HepG2 (cell line): ENCODE measurements around the gene COPS8. TPM values are rescaled to one million over a fixed set of nuclear protein-coding genes. Genes with fewer than 3 reads are reported as not detected.

Source experiments
- ATAC-seq: fragments of 200-7000 bp; cut with Tn5 transposase; 3 replicates; pipeline ENCODE4 v1.9.1; 2020; ENCODE audit warnings: mild to moderate bottlenecking, moderate library complexity
- BruUV-seq: library from RNA; stranded (reverse); fragments of 400-500 nt; replicated peaks from 2 replicates; lab custom pipeline; 2021; lab: Mats Ljungman, UMichigan
- CTCF ChIA-PET: fragments of 300-600 bp; formaldehyde crosslinking; extraction: SDS; loops from one replicate; lab custom pipeline; 2021; ENCODE audit warnings: low total read pairs, inconsistent platforms, low intra/inter-chr PET ratio; lab: Yijun Ruan, JAX
- POLR2A ChIA-PET: fragments of 350-600 bp; sonication (Branson Sonifier 250); formaldehyde crosslinking; loops from one replicate; lab custom pipeline; 2020; ENCODE audit warnings: antibody characterized with exemption, inconsistent platforms; lab: Yijun Ruan, JAX
- DNase-seq: peaks from one replicate; pipeline ENCODE4 v3.0.0-alpha.2; 2015; ENCODE audit warnings: low spot score
- FAIRE-seq: peaks from 3 replicates; lab custom pipeline; 2011; peaks lifted over from hg19 to GRCh38; lab: Jason Lieb, UNC
- H2AFZ ChIP-seq: one replicate; pipeline ENCODE4 v1.6.1; 2011; ENCODE audit warnings: low read length, inconsistent platforms
- H3K27ac ChIP-seq: fragments of 300-600 bp; 3 replicates; pipeline ENCODE4 v1.8.0; 2011; ENCODE audit warnings: mixed run types, mild to moderate bottlenecking, mixed read lengths, low read length, inconsistent platforms; ENCODE audit not compliant: insufficient read depth; ENCODE audit errors: extremely low read length
- H3K27me3 ChIP-seq, 2 experiments: fragments of 200-600 bp in 1 of 2; 2 replicates in 1 of 2; 3 replicates in 1 of 2; pipeline versions ENCODE4 v1.6.0 to v1.8.0; 2011; ENCODE audit warnings: low read length in 2 of 2, mild to moderate bottlenecking in 2 of 2, moderate library complexity in 2 of 2, inconsistent platforms in 1 of 2; ENCODE audit not compliant: insufficient read depth in 2 of 2, control insufficient read depth in 1 of 2
- H3K36me3 ChIP-seq, 2 experiments: fragments of 200-600 bp in 1 of 2; replicated peaks in 1 of 2; 2 replicates in 1 of 2; 3 replicates in 1 of 2; pipeline versions ENCODE4 v1.5.1 to v1.8.0; 2011; ENCODE audit warnings: low read length in 2 of 2, inconsistent platforms in 1 of 2; ENCODE audit not compliant: insufficient read depth in 2 of 2, control insufficient read depth in 1 of 2
- H3K4me1 ChIP-seq: 2 replicates; pipeline ENCODE4 v1.5.1; 2012; ENCODE audit warnings: low read length, inconsistent platforms; ENCODE audit not compliant: insufficient read depth
- H3K4me2 ChIP-seq: 2 replicates; pipeline ENCODE4 v1.6.0; 2011; ENCODE audit warnings: low read depth, low read length, inconsistent platforms
- H3K4me3 ChIP-seq, 3 experiments: fragments of 200-600 bp in 1 of 3; sonication (generic), shearing (Covaris generic) in 1 of 3; replicated peaks in 1 of 3; 2 replicates each; pipeline ENCODE4 v1.5.1; 2011 to 2016; ENCODE audit warnings: low read length in 3 of 3, inconsistent platforms in 2 of 3, low read depth in 2 of 3, mild to moderate bottlenecking in 2 of 3, control low read depth in 1 of 3, mixed read lengths in 1 of 3; ENCODE audit not compliant: insufficient read depth in 1 of 3
- H3K79me2 ChIP-seq: one replicate; pipeline ENCODE4 v1.6.1; 2011; ENCODE audit warnings: low read length, inconsistent platforms; ENCODE audit not compliant: insufficient read depth
- H3K9ac ChIP-seq: 2 replicates; pipeline ENCODE4 v1.6.0; 2011; ENCODE audit warnings: mild to moderate bottlenecking, low read depth, low read length, inconsistent platforms; ENCODE audit not compliant: insufficient read depth
- H3K9me3 ChIP-seq: 2 replicates; pipeline ENCODE4 v1.5.1; 2012; ENCODE audit warnings: mild to moderate bottlenecking, low read length
- H4K20me1 ChIP-seq: 2 replicates; pipeline ENCODE4 v1.6.0; 2011; ENCODE audit warnings: inconsistent platforms, mild to moderate bottlenecking, low read length, moderate library complexity; ENCODE audit not compliant: insufficient read depth
- DMTF1 ChIP-seq: sonication (generic); formaldehyde crosslinking; IDR thresholded peaks from 2 replicates; pipeline ENCODE4 v1.4.0; 2020; ENCODE audit warnings: mild to moderate bottlenecking, missing genetic modification reagents
- HMGXB3 ChIP-seq: sonication (generic); formaldehyde crosslinking; IDR thresholded peaks from 2 replicates; pipeline ENCODE4 v1.4.0; 2020; ENCODE audit warnings: missing genetic modification reagents, borderline replicate concordance
- TARDBP ChIP-seq: sonication (generic); formaldehyde crosslinking; IDR thresholded peaks from 2 replicates; pipeline ENCODE4 v1.8.0; 2022; ENCODE audit warnings: mild to moderate bottlenecking, missing genetic modification reagents
- ZFP91 ChIP-seq: sonication (generic); formaldehyde crosslinking; IDR thresholded peaks from 2 replicates; pipeline ENCODE4 v1.9.0; 2022; ENCODE audit warnings: missing genetic modification reagents, mild to moderate bottlenecking, borderline replicate concordance
- ZNF460 ChIP-seq: sonication (generic); formaldehyde crosslinking; IDR thresholded peaks from 2 replicates; pipeline ENCODE4 v1.5.1; 2020; ENCODE audit warnings: missing genetic modification reagents, mild to moderate bottlenecking, borderline replicate concordance
- WGBS: methylation state at CpG from one replicate; pipeline ENCODE4 v1.1.6; 2017; ENCODE audit warnings: low lambda C conversion rate; 5-methylcytosine and 5-hydroxymethylcytosine counted together
- in situ Hi-C: cut with HindIII; loops from 2 replicates; pipeline ENCODE4 v1.10.0; 2017; ENCODE audit warnings: low pct_unique_long_range_greater_than_20kb; ENCODE audit not compliant: extremely low pct_ligation_motif_present
- intact Hi-C: fragments of 100-400 bp; cut with micrococcal nuclease; formaldehyde crosslinking; loops from one replicate; pipeline ENCODE4 v1.10.0; 2022; ENCODE audit not compliant: unreplicated experiment
- polyA plus RNA-seq, 8 experiments: library from polyadenylated mRNA; depleted of rRNA in 3 of 8; stranded (reverse) in 7 of 8; unstranded in 1 of 8; fragments of >200 nt; fragmentation: Illumina TruSeq in 4 of 8; extraction: Trizol in 4 of 8; gene quantifications; 2 replicates each; pipeline versions ENCODE4 v1.2.1 to v1.2.3, GENCODE V29; 2011 to 2016; ENCODE audit warnings: low read depth in 4 of 8, missing spikeins in 1 of 8, mixed read lengths in 1 of 8; ENCODE audit not compliant: insufficient read depth in 1 of 8
- total RNA-seq, 5 experiments: library from RNA; depleted of rRNA; stranded (reverse); fragments of >200 nt; fragmentation: Illumina TruSeq; extraction: Trizol; gene quantifications; 2 replicates each; pipeline ENCODE4 v1.2.3, GENCODE V29; 2016; ENCODE audit warnings: low read depth in 1 of 5
- TF ChIP-seq, protein P1 (sequence below): sonication (generic); formaldehyde crosslinking; IDR thresholded peaks from 2 replicates; pipeline ENCODE4 v1.4.0; 2020; ENCODE audit warnings: missing genetic modification reagents, borderline replicate concordance

COPS8 gene
- total and polyA plus RNA-seq, 2 of the 13 experiments (the other 11 are each of a cell fraction or from before 2014, with no cell fraction given), result 86.3 to 96.6 TPM

DNA sequence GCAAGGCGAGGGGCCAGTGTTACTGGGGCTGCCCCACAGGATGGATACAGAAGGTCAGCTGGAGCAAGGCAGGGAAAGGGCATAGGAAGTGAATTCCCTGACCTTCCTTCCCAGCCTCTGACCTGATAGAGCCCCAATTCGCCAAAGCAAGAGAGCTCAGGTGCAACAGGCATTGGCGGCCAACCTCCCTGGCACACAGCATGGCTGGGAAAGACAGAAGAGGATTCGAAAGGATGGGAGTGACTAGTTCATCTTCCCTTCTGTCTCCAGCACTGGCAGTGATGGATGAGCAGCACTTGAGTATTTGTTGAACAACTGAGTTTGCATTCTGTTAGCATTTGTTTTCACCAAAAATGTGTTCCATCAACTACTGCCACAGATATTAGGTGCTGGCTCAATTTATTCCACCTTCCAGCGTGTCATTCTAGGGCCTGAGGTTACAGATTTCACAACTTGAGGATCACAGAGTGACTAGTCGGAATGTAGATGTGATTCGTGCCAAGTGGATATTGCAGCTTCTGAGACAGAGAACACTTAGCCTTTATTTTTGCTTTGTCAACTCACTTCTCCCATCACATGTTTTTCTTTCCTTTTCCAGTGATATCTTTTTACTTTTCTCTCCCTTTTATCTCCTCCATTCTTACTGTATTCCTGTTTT lies 6.2 kb downstream of the COPS8 start (continued):
- TF ChIP-seq, protein P1, sequence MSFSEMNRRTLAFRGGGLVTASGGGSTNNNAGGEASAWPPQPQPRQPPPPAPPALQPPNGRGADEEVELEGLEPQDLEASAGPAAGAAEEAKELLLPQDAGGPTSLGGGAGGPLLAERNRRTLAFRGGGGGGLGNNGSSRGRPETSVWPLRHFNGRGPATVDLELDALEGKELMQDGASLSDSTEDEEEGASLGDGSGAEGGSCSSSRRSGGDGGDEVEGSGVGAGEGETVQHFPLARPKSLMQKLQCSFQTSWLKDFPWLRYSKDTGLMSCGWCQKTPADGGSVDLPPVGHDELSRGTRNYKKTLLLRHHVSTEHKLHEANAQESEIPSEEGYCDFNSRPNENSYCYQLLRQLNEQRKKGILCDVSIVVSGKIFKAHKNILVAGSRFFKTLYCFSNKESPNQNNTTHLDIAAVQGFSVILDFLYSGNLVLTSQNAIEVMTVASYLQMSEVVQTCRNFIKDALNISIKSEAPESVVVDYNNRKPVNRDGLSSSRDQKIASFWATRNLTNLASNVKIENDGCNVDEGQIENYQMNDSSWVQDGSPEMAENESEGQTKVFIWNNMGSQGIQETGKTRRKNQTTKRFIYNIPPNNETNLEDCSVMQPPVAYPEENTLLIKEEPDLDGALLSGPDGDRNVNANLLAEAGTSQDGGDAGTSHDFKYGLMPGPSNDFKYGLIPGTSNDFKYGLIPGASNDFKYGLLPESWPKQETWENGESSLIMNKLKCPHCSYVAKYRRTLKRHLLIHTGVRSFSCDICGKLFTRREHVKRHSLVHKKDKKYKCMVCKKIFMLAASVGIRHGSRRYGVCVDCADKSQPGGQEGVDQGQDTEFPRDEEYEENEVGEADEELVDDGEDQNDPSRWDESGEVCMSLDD (CRISPR knock-in tag), result no peak
- TF ChIP-seq TARDBP (CRISPR knock-in tag) (no peak), DMTF1 (CRISPR knock-in tag) (no peak)

DNA sequence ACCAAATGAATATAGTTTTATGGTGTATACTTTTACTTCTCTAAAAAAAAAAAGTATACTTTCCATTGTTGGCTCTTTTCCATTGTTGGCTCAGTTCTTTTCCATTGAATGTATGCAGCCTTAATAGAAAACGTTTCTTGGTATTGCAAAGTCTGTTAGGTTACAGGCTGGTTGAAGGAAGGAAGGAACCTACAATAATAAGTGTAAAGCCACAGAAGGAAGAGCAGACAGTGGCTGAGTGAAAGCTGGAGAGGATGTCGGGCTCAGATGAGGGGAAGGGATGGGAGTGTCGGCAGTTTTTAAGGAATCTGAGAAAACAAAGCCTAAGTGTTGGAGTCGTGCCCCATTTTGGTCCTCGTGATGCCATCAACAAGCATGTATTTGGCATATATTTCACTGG lies 6.8 kb downstream of the COPS8 start:
- Histone ChIP-seq H3K9ac (no peak overlapping the region), H3K27ac (no peak overlapping the region), H3K36me3 (peaks cover 17 to 80% of the 10 kb centered on the region in 2 experiments), H3K4me2 (no peak overlapping the region), H3K27me3 (no peaks in the 10 kb centered on the region), H2AFZ (no peak overlapping the region), H3K9me3 (no peaks in the 10 kb centered on the region), H4K20me1 (peaks cover 7% of the 10 kb centered on the region; the same call in 1 of the 2 replicates), H3K4me3 (no peak overlapping the region), H3K4me1 (peaks cover 16% of the 10 kb centered on the region), H3K79me2 (peaks cover 60% of the 10 kb centered on the region)
- FAIRE-seq (no peak), ATAC-seq (no peak), DNase-seq (no peak)
- BruUV-seq, result no TSS peak
- ChIA-PET POLR2A (no interaction called here), CTCF (no interaction called here)
- in situ Hi-C loops, result no loop called here
- WGBS, result 91% methylated on average over 5 of the region's 5 CpGs
- intact Hi-C loops, result no loop called here
- no peak for TF ChIP-seq HMGXB3 (CRISPR knock-in tag)
- TF ChIP-seq ZNF460 (CRISPR knock-in tag), result no peak
- no peak for TF ChIP-seq ZFP91 (CRISPR knock-in tag)
